NCI-H1105 (cell line): ENCODE data around the gene ASB6.
"Not testable (repeated sequence)": the region's sequence is repeated elsewhere in the genome, so short reads cannot be mapped to it uniquely, and the experiment has no call there.

Experiments
- DNase-seq: peaks from one replicate; lab custom pipeline; 2025; lab: John Stamatoyannopoulos, UW

The ASB6 gene

DNA sequence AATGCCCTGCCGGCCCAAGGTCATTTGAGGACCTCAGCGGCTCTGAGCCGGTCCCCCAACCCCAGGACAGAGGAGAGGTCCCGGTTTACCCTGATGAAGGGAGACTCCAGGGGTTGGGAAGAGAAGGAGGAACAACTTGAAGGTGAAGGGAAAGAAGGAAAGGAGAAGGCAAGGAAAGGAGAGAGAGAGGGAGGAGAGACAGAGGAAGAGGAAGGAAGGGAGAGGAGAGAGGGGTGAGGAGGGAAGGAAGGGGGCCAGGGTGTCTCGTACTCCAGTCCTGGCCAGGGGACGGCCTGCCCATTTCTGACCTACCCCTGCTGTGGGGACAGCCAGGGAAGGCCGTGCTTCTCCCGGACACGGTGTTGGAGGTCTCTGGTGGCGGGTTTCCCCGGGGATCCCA lies 25.4 kb upstream of the ASB6 start:
- DNase-seq: no peak

DNA sequence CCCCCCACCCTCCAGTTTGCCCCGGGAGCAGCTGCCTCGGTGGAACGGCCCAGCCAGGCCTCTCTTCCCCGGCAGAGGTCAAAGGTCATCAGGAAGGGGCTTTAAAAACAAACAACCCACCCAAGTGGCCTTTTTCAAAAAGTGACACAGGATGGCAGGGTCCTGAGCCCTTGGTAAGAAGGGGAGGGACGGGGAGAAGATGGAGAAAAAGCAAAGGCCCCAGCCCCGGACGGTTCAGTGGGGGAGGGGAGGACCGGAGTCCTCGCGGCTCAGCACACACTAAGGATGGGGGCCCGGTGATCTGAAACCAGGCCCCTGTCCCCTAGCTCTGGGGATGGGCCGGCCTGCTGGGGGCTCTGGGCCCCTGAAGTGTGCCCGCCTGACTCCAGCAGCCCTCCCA lies 24.6 kb upstream of the ASB6 start:
- DNase-seq: no peak

DNA sequence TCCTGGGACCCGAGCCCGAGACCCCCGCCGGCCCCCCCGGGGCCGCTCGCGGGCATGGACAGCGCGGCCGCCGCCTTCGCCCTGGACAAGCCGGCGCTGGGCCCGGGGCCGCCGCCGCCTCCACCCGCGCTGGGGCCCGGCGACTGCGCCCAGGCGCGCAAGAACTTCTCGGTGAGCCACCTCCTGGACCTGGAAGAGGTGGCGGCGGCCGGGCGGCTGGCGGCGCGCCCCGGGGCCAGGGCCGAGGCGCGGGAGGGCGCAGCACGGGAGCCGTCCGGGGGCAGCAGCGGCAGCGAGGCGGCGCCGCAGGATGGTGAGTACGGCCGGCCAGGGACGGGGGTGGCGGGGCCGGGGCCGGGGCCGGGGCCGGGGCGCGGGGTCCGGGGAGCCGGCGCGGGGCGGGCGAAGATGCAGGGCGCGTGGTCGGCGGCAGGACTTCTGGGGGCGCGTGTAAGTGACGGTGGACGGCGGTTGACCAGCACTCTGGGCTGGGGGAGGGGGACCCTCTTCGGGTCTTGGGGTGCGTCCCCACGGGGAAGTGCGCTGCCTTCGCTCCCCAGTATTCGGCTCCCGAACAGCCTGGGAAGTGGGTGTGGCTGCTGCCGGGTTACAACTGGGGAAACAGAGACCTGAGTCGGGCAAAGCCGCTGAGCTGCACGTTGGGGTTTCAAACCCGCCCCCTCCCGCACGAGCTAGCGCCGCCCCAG lies 24.0 kb upstream of the ASB6 start:
- no peak for DNase-seq

GRCh38 chr9:129665389-129665775 lies 23.4 kb upstream of the ASB6 start, which contains the start of gene PRRX2:
Gene PRRX2 (plus strand): TSS chr9:129665647. CDS start chr9:129665868, 221 bp downstream.
- no peak for DNase-seq

DNA sequence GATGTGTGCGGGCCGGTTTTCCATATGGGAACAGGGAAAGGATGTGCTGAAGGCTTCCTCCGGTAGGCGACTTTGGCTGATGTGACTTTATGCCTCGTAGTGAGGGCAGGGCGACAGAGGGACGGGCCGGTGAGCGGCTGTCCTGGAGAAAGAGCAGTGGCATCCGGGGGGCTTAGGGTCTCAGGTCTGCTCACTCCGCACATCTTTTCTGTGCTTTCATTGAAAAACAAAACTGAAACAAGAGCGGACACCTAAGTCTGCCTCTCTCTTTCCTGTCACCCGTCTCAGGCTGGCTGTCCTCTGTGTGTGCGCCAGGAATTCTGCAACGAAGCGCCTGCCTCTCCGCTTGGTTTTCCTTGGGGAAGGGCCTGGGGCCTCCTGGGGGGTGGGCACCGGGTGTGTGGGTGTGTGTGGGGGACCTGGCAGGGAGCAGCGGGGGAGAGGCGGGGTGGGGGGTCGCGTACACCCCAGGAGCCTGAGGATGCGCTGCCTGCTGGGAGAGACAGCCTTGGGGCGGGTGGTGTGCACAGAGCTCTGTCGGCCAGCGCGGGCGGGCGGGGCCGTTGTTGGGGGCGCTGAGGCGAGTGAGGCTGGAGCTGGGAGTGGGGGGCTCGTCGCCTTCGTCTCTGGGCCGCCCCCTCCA lies 22.9 kb upstream of the ASB6 start:
- no peak for DNase-seq

DNA sequence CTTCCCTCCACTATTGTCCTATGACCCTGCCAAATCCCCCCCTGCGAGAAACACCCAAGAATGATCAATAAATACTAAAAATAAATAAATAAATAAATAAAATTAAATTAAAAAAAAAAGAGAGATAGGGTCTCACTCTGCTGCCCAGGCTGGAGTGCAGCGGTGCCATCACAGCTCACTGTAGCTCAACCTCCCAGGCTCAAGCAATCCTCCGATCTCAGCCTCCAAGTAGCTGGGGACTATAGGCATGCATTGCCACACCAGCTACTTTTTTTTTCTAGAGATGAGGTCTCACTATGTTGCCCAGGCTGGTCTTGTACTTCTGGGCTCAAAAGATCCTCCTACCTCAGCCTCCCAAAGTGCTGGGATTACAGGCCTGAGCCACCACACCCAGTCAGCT lies 20.3 kb upstream of the ASB6 start:
- DNase-seq: not testable (repeated sequence)

DNA sequence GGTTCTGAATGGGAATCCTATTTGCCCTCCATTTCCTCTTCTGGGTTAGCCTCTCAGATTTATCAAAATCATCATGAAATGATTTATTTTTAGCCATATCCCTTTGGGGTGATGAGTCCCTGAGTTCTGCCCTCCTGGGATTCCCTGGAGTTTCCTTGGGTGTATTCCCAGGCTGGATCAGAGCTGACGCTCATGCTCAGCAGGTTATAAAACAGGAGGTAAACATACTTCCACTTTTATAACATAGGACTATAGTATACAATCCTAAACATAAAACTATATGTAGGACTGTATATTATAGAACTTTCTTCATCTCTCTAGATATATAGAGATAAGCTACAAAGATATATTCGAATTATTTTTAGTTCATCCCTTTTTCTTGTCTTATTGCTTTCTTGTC lies 19.1 kb upstream of the ASB6 start:
- no peak for DNase-seq

GRCh38 chr9:129656795-129657390 lies 14.9 kb upstream of the ASB6 start:
- no peak for DNase-seq

DNA sequence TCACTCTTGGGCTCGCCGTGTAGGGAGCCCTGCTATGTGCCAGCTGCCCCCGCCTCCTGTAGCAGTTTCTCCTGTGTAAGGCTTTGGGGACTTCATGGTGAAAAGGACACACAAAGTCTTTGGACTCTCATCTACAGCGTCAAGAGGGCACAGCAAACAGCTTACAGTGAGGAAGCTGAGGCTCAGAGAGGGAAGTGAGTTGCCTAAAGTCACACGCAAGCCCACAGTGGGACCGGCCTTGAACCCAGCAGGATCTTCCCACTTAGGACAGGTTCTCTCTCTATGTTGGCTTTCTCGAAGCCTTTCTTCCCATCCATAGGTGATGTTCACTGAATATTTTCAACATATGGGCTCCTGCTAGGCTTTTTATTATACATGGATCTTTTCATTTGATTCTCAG lies 13.7 kb upstream of the ASB6 start:
- DNase-seq: no peak

DNA sequence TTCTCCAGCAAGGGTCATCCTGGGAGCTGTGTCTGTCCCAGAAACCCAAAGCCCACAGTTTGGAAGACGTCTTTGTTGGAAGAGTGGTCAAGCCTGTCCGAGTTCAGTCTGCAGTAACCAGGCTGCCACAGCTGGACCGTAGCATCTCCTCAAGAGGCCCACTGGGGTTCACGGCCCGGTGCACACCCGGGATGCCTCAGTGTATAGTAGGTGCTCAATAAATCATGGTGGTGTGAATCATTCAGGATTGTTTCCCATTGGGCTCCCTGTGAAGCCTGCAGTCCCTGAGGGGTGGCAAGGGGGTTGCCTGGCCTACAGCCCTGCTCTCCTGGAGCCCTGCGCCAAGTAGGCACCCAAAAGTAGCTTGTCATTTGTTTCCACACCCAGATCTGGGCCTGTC lies 13.2 kb upstream of the ASB6 start:
- no peak for DNase-seq

GRCh38 chr9:129654554-129655040 lies 12.6 kb upstream of the ASB6 start:
- DNase-seq: no peak

- no peak for DNase-seq
Observed at GRCh38 chr9:129653823-129654553, 12.0 kb upstream of the ASB6 start.

- DNase-seq: no peak
Observed at GRCh38 chr9:129650680-129651235, 8.8 kb upstream of the ASB6 start.

DNA sequence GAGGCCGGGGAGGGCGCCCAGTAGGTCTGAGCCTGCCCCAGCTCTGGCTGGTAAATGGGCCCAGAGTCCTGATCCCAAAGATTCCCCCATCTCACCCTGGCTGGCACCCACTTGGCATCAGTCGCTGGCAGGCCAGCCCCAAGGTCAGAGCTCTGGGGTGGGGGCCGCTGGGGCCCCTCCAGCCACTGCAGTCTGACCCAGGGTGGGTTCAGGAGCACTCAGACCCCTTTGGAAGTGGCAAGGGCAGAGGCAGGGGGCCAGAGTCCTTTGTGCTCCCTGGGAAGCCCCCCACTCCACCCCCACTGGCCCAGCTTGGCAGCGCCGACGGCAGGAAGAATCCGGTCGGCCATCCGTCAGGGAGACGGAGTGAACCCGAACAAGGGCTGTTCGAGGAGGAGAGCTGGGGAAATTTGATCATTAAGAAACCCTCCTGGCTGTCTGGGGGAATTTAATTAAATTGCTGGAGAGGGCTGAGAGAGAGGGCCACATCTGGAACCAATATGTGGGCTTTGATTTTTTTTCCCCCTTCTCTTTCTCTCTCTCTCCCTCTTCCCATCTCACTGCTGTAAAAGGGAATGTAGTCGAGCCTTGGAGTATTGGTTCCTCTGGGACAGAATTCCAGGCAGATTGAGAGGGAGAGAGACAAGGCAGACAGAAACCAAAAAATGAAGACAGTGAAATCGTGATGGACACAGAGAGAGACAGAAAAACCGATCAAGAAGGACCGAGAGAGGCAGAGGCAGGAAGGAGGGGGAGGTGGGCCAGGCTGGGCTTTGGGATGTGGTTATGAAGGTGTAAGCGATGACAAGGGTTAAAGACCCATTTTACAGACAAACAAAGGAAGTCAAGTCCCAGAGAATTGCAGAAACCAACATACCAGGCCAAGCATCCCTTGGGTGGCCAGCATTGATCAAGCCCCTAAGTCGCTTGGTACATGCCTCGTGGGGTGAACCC lies 8.1 kb upstream of the ASB6 start:
- no peak for DNase-seq

DNA sequence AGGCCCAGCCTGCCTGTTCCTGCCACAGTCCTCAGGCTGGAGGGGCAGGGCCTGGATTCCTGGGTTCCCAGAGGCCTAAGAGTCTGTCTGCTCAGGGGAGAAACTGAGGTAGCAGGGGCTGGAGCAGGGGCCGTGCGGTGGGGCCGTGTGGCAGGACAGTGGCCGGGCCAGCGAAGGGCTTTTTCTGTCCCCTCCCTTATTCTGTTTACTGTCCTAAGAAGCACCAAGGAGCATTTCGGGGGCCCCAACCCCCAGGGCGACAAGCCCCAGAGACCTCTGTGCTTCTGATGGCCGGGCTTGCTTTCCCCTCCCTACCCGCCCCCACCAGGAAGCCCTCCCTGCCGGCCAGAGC lies 6.8 kb upstream of the ASB6 start:
- no peak for DNase-seq

DNA sequence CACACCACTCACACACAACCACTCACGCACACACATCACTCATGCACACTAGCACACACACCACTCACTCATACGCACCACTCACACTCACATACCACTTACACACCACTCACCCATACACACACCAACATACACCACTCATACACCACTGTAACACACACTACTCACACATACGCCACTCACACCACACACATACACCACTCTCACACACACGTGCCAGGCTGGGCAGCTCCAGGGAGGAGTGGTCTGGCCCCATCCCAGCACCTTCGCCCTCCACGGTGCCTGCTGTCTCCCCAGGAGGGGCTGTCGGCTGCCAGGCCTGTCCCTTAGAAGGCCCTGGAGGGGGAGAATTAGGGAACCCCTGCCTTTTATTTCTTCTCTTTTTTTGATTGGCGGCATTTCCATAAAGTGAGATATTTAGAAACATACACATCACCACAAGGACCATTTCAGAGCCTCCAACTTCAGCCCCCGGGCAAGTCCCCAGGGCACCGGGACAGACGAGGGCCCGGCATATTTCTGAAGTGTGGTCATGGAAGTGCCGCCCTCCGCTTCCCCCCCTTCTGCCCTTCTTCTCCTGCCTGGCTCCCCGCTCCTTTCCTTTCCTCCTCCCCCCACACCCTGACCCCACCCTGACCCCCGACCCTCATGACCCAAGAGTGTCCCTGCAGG lies 6.3 kb upstream of the ASB6 start:
- DNase-seq: no peak

- DNase-seq: no peak
Observed at GRCh38 chr9:129647635-129648034, 5.7 kb upstream of the ASB6 start.

- no peak for DNase-seq
Observed at GRCh38 chr9:129646654-129647053, 4.7 kb upstream of the ASB6 start.

- no peak for DNase-seq
Observed at GRCh38 chr9:129646252-129646651, 4.3 kb upstream of the ASB6 start.

GRCh38 chr9:129644902-129645301 lies 3.0 kb upstream of the ASB6 start:
- no peak for DNase-seq

DNA sequence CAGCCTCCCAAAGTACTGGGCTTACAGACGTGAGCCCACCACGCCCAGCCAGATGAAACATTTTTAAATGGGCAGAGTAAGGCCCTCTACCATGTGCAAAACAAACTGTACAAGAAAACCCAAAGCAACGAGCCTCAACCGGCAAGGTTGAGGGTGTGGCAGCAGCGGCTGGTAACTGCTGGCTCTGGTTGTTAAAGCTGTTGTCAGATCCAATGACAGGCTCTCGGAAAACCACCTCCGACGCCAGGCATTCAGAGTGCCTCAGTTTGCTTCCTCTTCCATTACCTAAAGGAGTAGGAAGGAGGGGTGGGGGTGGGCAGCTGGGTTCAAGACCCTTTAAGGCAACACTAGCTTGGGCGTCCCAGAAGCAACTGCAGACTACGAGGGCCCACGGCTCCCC lies 2.4 kb upstream of the ASB6 start:
- no peak for DNase-seq
